Endodermal cell (in vitro differentiated cells): ENCODE results near the gene WHRN. TPM values are rescaled to one million over a fixed set of nuclear protein-coding genes. Genes with fewer than 3 reads are reported as not detected.

Source experiments
- DNase-seq: peaks from one replicate; pipeline ENCODE4 v3.0.0-alpha.2; 2017
- H3K27ac ChIP-seq: 2 replicates; pipeline ENCODE4 v1.5.1; 2013; ENCODE audit warnings: mild to moderate bottlenecking, low read depth, low read length, moderate library complexity
- H3K27me3 ChIP-seq: 2 replicates; pipeline ENCODE4 v1.6.1; 2013; ENCODE audit warnings: mild to moderate bottlenecking, low read length, moderate library complexity; ENCODE audit not compliant: insufficient read depth, control insufficient read depth, poor library complexity, severe bottlenecking
- H3K36me3 ChIP-seq: 2 replicates; pipeline ENCODE4 v1.7.0; 2013; ENCODE audit warnings: mild to moderate bottlenecking, low read length, moderate library complexity; ENCODE audit not compliant: control insufficient read depth, insufficient read depth
- H3K4me1 ChIP-seq: one replicate; pipeline ENCODE4 v1.7.0; 2013; ENCODE audit warnings: low read length; ENCODE audit not compliant: control insufficient read depth, insufficient read depth
- H3K4me3 ChIP-seq: 2 replicates; pipeline ENCODE4 v1.5.1; 2013; ENCODE audit warnings: mild to moderate bottlenecking, low read length, moderate library complexity
- H3K9ac ChIP-seq: 2 replicates; pipeline ENCODE4 v1.6.1; 2013; ENCODE audit warnings: mild to moderate bottlenecking, low read length, moderate library complexity; ENCODE audit not compliant: poor library complexity, severe bottlenecking; ENCODE audit errors: extremely low read depth
- H3K9me3 ChIP-seq: 2 replicates; pipeline ENCODE4 v1.6.1; 2013; ENCODE audit warnings: mild to moderate bottlenecking, low read length, moderate library complexity; ENCODE audit not compliant: control insufficient read depth
- H3K27ac Mint-ChIP-seq: 2 replicates; pipeline ENCODE4 v1.8.0; 2020; ENCODE audit warnings: mixed read lengths
- H3K27me3 Mint-ChIP-seq: 2 replicates; pipeline ENCODE4 v1.8.0; 2021; ENCODE audit warnings: mild to moderate bottlenecking, mixed read lengths; ENCODE audit not compliant: insufficient read depth
- H3K36me3 Mint-ChIP-seq: 2 replicates; pipeline ENCODE4 v1.8.0; 2020; ENCODE audit warnings: low read depth, mixed read lengths
- H3K4me1 Mint-ChIP-seq: 2 replicates; pipeline ENCODE4 v1.8.0; 2020; ENCODE audit warnings: mixed read lengths
- H3K4me3 Mint-ChIP-seq: 2 replicates; pipeline ENCODE4 v1.8.0; 2020; ENCODE audit warnings: mild to moderate bottlenecking, moderate library complexity, mixed read lengths
- H3K9me3 Mint-ChIP-seq: 2 replicates; pipeline ENCODE4 v1.8.0; 2020; ENCODE audit warnings: mild to moderate bottlenecking, mixed read lengths
- WGBS, 2 experiments: methylation state at CpG; one replicate each; pipeline versions ENCODE4 v1.1.5 to v1.1.7; 2013; ENCODE audit warnings: missing lambda C conversion rate in 2 of 2, mixed read lengths in 1 of 2; ENCODE audit not compliant: insufficient coverage in 1 of 2, insufficient read length in 1 of 2; 5-methylcytosine and 5-hydroxymethylcytosine counted together
- total RNA-seq, 2 donors: library from RNA; stranded (reverse); fragmentation: NEBNext Ultra II Directional in 1 of 2; extraction: Animal tissue kit (Norgen Biotek cat#: 25700) in 1 of 2; gene quantifications; 2 replicates in 1 of 2; 3 replicates in 1 of 2; pipeline ENCODE4 v1.2.1, GENCODE V29; 2021
- TF ChIP-seq, protein P1 (sequence below): fragments of 200-600 bp; sonication (generic); conservative IDR thresholded peaks from 2 replicates; pipeline ENCODE4 v1.5.0; 2021; ENCODE audit warnings: antibody characterized with exemption, mild to moderate bottlenecking

WHRN gene
- total RNA-seq, 2 donors from 2014 or later = 7.0 to 12.8 TPM

DNA sequence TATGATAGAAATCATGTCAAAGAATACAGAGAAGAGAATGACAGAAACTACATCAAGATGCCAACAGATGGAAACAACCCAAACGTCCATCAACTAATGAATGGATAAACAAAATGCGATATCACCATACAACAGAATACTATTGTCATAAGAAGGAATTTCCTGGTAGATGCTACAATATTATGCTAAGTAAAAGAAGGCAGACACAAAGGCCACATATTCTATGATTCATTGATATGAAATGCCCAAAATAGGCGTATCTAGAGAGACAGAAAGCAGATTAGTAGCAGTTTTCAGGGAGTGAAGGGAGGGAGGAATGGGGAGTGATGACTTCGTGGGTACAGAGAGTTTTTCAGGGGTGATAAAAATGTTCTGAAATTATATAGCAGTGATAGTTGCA is 59.2 kb downstream of the WHRN start:
- Histone ChIP-seq H3K9me3 (no peaks in the 10 kb centered on the region), H3K27ac (no peak overlapping the region), H3K27me3 (no peaks in the 10 kb centered on the region), H3K4me3 (no peak overlapping the region), H3K36me3 (no peaks in the 10 kb centered on the region), H3K9ac (no peak overlapping the region), H3K4me1 (no peaks in the 10 kb centered on the region)
- WGBS, 2 experiments = 88 to 100% methylated on average over 2 to 4 of the region's 4 CpGs
- TF ChIP-seq, protein P1, sequence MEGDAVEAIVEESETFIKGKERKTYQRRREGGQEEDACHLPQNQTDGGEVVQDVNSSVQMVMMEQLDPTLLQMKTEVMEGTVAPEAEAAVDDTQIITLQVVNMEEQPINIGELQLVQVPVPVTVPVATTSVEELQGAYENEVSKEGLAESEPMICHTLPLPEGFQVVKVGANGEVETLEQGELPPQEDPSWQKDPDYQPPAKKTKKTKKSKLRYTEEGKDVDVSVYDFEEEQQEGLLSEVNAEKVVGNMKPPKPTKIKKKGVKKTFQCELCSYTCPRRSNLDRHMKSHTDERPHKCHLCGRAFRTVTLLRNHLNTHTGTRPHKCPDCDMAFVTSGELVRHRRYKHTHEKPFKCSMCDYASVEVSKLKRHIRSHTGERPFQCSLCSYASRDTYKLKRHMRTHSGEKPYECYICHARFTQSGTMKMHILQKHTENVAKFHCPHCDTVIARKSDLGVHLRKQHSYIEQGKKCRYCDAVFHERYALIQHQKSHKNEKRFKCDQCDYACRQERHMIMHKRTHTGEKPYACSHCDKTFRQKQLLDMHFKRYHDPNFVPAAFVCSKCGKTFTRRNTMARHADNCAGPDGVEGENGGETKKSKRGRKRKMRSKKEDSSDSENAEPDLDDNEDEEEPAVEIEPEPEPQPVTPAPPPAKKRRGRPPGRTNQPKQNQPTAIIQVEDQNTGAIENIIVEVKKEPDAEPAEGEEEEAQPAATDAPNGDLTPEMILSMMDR = no peak
- no peaks in the 10 kb centered on the region for H3K36me3 Mint-ChIP-seq
- H3K4me1 Mint-ChIP-seq = no peaks in the 10 kb centered on the region
- no peaks in the 10 kb centered on the region for H3K9me3 Mint-ChIP-seq
- H3K27me3 Mint-ChIP-seq = no peaks in the 10 kb centered on the region
- H3K27ac Mint-ChIP-seq = no peak overlapping the region
- H3K4me3 Mint-ChIP-seq = no peak overlapping the region
- DNase-seq = no peak

DNA sequence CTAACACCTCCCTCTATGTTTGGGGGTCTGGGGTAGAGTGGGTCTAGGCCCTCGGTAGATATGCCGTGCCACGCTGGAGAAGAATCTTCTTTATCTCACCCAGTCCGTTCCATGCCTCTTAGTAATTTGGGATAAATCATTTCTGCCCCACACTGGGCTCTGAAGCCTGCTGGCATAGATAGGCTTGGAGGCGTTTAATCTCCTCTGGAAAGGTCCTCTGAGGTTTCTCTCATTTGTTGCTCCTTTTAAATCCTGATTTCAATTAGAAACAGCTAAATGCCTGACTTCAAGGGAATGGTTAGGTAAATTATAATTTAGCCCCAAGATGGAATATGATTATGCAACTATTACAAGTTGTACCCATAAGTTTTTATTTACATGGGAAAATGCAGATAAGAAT is 59.7 kb downstream of the WHRN start:
- Mint-ChIP-seq H3K27me3 (no peaks in the 10 kb centered on the region), H3K9me3 (no peaks in the 10 kb centered on the region), H3K36me3 (no peaks in the 10 kb centered on the region), H3K4me1 (no peaks in the 10 kb centered on the region), H3K27ac (no peak overlapping the region), H3K4me3 (no peak overlapping the region)
- Histone ChIP-seq H3K4me3 (no peak overlapping the region), H3K9ac (no peak overlapping the region), H3K27ac (no peak overlapping the region), H3K36me3 (no peaks in the 10 kb centered on the region), H3K4me1 (no peaks in the 10 kb centered on the region), H3K9me3 (no peaks in the 10 kb centered on the region), H3K27me3 (no peaks in the 10 kb centered on the region)
- TF ChIP-seq, protein P1 = no peak
- no peak for DNase-seq
- WGBS, 2 experiments = 94 to 100% methylated on average over 5 of the region's 5 CpGs

DNA sequence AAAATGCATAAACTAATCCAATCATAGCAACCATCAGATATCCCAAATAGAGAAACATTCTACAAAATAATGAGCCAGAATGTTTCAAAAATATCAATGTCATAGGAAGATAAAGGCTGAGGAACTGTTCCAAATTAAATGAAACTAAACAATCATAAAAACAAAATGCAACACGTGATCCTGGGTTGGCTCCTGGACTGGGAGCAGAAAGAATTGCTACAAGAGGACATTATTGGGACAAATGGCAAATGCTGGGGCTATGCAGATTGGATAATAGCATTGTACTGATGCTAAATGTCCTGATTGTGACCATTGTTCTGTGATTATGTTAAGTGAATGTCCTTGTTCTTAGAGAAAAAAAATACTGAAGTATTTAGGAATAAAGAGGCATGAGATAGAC is 63.3 kb downstream of the WHRN start:
- Histone ChIP-seq H3K4me3 (no peak overlapping the region), H3K36me3 (no peaks in the 10 kb centered on the region), H3K4me1 (no peaks in the 10 kb centered on the region), H3K9me3 (no peaks in the 10 kb centered on the region), H3K9ac (no peak overlapping the region), H3K27ac (no peak overlapping the region), H3K27me3 (no peaks in the 10 kb centered on the region)
- Mint-ChIP-seq H3K27me3 (no peaks in the 10 kb centered on the region), H3K4me1 (no peaks in the 10 kb centered on the region), H3K27ac (no peak overlapping the region), H3K9me3 (no peaks in the 10 kb centered on the region), H3K4me3 (no peak overlapping the region), H3K36me3 (no peaks in the 10 kb centered on the region)
- WGBS, 2 experiments = 88 to 100% methylated on average over 1 of the region's 1 CpG
- no peak for DNase-seq
- TF ChIP-seq, protein P1 = no peak
